ENCODE data around the gene VSTM2L. TPM values are rescaled to one million over a fixed set of nuclear protein-coding genes. Genes with fewer than 3 reads are reported as not detected.

Gene VSTM2L
- total and polyA plus RNA-seq, 2 of the 13 experiments (the other 11 are each of a cell fraction or from before 2014, with no cell fraction given), result not detected

- TF ChIP-seq, protein P1, sequence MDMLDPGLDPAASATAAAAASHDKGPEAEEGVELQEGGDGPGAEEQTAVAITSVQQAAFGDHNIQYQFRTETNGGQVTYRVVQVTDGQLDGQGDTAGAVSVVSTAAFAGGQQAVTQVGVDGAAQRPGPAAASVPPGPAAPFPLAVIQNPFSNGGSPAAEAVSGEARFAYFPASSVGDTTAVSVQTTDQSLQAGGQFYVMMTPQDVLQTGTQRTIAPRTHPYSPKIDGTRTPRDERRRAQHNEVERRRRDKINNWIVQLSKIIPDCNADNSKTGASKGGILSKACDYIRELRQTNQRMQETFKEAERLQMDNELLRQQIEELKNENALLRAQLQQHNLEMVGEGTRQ (IDR thresholded peaks at IDR 0.05; ENCODE audit: low read depth, low read length), result peak; percentile 32; the same call in 1 of the 2 replicates
- TF ChIP-seq, protein P1 (CRISPR knock-in tag; IDR thresholded peaks at IDR 0.05; ENCODE audit: borderline replicate concordance), result peak; percentile 85
- no peak for TF ChIP-seq ZBTB46 (CRISPR knock-in tag; IDR thresholded peaks at IDR 0.05; ENCODE audit: borderline replicate concordance)
- no peak for TF ChIP-seq ZNF703 (CRISPR knock-in tag; IDR thresholded peaks at IDR 0.05; ENCODE audit: borderline replicate concordance)
- no peak for TF ChIP-seq ZBTB43 (CRISPR knock-in tag; conservative IDR thresholded peaks at IDR 0.05)
- no peak for TF ChIP-seq ZNF329 (CRISPR knock-in tag; IDR thresholded peaks at IDR 0.05; ENCODE audit: low read depth)
- no peak for TF ChIP-seq ZNF431 (CRISPR knock-in tag; IDR thresholded peaks at IDR 0.05; ENCODE audit: borderline replicate concordance, low read depth)
- peak; percentile 37 for TF ChIP-seq TEAD3 (CRISPR knock-in tag; optimal IDR thresholded peaks at IDR 0.05; ENCODE audit: borderline replicate concordance)
- TF ChIP-seq ZNF414 (CRISPR knock-in tag; IDR thresholded peaks at IDR 0.05), result peak; percentile 68
- TF ChIP-seq SYNCRIP (IDR thresholded peaks at IDR 0.05; ENCODE audit: insufficient read depth, low read depth, low read length), result no peak
- no peak for TF ChIP-seq NCOA5 (CRISPR knock-in tag; IDR thresholded peaks at IDR 0.05)
- no peak for TF ChIP-seq HMGA1 (CRISPR knock-in tag; conservative IDR thresholded peaks at IDR 0.05)
- TF ChIP-seq ZFP41 (CRISPR knock-in tag; IDR thresholded peaks at IDR 0.05; ENCODE audit: borderline replicate concordance), result 0 out of 2 replicates have a peak, but pooled peaks have one; percentile 17
- TF ChIP-seq KDM3A (CRISPR knock-in tag; IDR thresholded peaks at IDR 0.05; ENCODE audit: low read depth), result peak; percentile 51; the same call in 1 of the 2 replicates
- TF ChIP-seq MYPOP (CRISPR knock-in tag; IDR thresholded peaks at IDR 0.05), result peak; percentile 72; the same call in 1 of the 2 replicates
- no peak for TF ChIP-seq DZIP1 (CRISPR knock-in tag; IDR thresholded peaks at IDR 0.05)
- 0 out of 2 replicates have a peak, but pooled peaks have one; percentile 45 for TF ChIP-seq SNAPC2 (CRISPR knock-in tag; IDR thresholded peaks at IDR 0.05)
- no peak for TF ChIP-seq RELA (CRISPR knock-in tag; IDR thresholded peaks at IDR 0.05)
- TF ChIP-seq ZNF296 (CRISPR knock-in tag; conservative IDR thresholded peaks at IDR 0.05), result peak; percentile 81; the same call in 1 of the 2 replicates
Observed at GRCh38 chr20:37984018-37984785, 81.3 kb downstream of the VSTM2L start (continued).

Measured in HepG2 (cell line).